ENCODE data around the gene PCBP3.
"Not testable (repeated sequence)": the region's sequence is repeated elsewhere in the genome, so short reads cannot be mapped to it uniquely, and the experiment has no call there.

The PCBP3 gene

GRCh38 chr21:45959779-45960390 lies 316.4 kb downstream of the PCBP3 start:
- Histone ChIP-seq H3K9ac (ENCODE audit: low read depth, low read length) (no peak overlapping the region), H3K36me3 (ENCODE audit: control insufficient read depth, insufficient read depth, low read length) (no peaks in the 10 kb centered on the region), H3K27me3 (ENCODE audit: control insufficient read depth, insufficient read depth, low read length) (no peaks in the 10 kb centered on the region), H3K4me3 (ENCODE audit: low read depth, low read length) (no peak overlapping the region), H3K9me3 (ENCODE audit: control insufficient read depth, insufficient read depth, low read length) (peaks cover 5% of the 10 kb centered on the region), H3K4me1 (ENCODE audit: control insufficient read depth, insufficient read depth, low read length) (no peaks in the 10 kb centered on the region)

DNA sequence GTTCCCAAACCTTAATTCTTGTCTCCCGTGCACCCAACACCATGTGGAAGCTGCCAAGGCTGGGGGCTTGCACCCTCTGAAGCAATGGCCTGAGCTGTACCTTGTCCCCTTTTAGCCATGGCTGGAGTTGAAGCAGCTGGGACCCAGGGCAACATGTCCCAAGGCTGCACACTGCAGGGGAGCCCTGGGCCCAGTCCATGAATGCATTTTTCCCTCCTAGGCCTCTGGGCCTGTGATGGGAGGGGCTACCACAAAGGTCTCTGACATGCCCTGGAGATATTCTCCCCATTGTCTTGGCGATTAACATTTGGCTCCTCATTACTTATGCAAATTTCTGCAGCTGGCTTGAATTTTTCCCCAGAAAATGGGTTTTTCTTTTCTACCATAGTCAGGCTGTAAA lies 317.9 kb downstream of the PCBP3 start:
- H3K9me3 ChIP-seq (ENCODE audit: control insufficient read depth, insufficient read depth, low read length); H3K27me3 ChIP-seq (ENCODE audit: control insufficient read depth, insufficient read depth, low read length); H3K36me3 ChIP-seq (ENCODE audit: control insufficient read depth, insufficient read depth, low read length); H3K4me3 ChIP-seq (ENCODE audit: low read depth, low read length); H3K9ac ChIP-seq (ENCODE audit: low read depth, low read length); H3K4me1 ChIP-seq (ENCODE audit: control insufficient read depth, insufficient read depth, low read length): not testable (repeated sequence)

DNA sequence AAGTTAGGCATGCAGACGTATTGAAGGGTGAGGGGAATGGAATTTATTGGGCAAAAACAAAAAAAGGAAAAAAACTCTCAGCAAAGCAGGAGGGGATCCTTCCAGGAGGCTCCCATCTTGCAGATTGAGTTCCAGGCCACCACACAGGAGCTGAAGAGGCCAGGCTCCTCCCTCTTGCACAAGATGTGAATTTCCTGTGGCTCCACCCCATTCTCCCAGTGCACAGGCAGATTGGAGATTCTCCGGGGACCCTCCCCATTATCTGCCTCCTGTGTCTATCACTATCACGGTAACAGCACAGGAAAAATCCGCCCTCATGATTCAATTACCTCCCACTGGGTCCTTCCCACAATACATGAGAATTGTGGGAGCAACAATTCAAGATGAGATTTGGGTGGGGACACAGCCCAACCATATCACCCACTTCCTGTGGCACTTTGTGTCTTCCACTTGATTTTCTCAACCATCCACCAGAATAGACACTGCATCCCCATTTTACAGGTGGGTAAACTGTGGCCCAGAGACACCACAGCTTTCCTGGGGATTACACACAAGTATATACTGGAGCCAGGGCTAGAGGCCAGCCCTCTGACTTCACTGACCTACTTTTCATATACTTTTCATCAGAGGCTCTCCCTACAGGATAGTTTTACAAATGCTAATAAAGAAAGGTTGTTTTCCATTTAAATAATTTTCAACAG lies 319.2 kb downstream of the PCBP3 start:
- Histone ChIP-seq H3K9me3 (ENCODE audit: control insufficient read depth, insufficient read depth, low read length) (peaks cover 5% of the 10 kb centered on the region), H3K27me3 (ENCODE audit: control insufficient read depth, insufficient read depth, low read length) (no peaks in the 10 kb centered on the region), H3K9ac (ENCODE audit: low read depth, low read length) (no peak overlapping the region), H3K36me3 (ENCODE audit: control insufficient read depth, insufficient read depth, low read length) (no peaks in the 10 kb centered on the region), H3K4me3 (ENCODE audit: low read depth, low read length) (no peak overlapping the region), H3K4me1 (ENCODE audit: control insufficient read depth, insufficient read depth, low read length) (no peaks in the 10 kb centered on the region)

DNA sequence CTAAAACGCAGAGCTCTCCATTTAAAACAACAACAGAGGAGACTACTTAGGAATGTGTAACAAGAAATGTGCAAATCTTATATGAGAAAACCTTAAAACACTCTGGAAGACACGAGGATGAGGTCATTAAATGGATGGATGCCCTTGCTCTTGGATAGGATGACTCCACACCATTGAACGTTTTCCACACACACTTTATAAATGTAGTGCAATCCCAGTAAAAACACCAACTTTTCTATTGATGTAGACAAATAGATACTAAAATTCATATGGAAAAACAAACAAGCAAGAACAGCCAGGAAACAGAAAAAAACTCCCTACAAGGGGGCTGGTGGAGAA lies 319.7 kb downstream of the PCBP3 start:
- H3K4me3 ChIP-seq (ENCODE audit: low read depth, low read length), result no peak overlapping the region
- no peaks in the 10 kb centered on the region for H3K4me1 ChIP-seq (ENCODE audit: control insufficient read depth, insufficient read depth, low read length)
- H3K36me3 ChIP-seq (ENCODE audit: control insufficient read depth, insufficient read depth, low read length), result no peaks in the 10 kb centered on the region
- H3K27me3 ChIP-seq (ENCODE audit: control insufficient read depth, insufficient read depth, low read length), result no peaks in the 10 kb centered on the region
- H3K9ac ChIP-seq (ENCODE audit: low read depth, low read length), result no peak overlapping the region
- peaks cover 5% of the 10 kb centered on the region for H3K9me3 ChIP-seq (ENCODE audit: control insufficient read depth, insufficient read depth, low read length)

DNA sequence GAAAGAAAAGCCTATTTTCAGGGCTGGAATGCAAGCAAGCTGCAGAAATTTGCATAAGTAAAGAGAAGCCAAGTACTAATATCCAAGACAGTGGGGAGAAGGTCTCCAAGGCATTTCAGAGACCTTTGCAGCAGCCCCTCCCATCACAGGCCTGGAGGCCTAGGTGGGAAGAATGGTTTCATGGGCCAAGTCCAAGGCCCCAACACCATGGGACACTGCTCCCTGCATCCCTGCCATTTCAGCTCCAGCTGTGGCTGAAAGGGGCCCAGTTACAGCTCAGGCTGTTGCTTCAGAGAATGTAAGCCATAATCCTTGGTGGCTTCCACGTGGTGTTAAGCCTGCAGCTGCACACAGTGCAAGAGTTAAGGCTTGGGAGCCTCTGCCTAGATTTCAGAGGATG lies 321.1 kb downstream of the PCBP3 start:
- no peaks in the 10 kb centered on the region for H3K36me3 ChIP-seq (ENCODE audit: control insufficient read depth, insufficient read depth, low read length)
- peaks cover 5% of the 10 kb centered on the region for H3K9me3 ChIP-seq (ENCODE audit: control insufficient read depth, insufficient read depth, low read length)
- H3K27me3 ChIP-seq (ENCODE audit: control insufficient read depth, insufficient read depth, low read length), result no peaks in the 10 kb centered on the region
- H3K9ac ChIP-seq (ENCODE audit: low read depth, low read length), result no peak overlapping the region
- no peaks in the 10 kb centered on the region for H3K4me1 ChIP-seq (ENCODE audit: control insufficient read depth, insufficient read depth, low read length)
- H3K4me3 ChIP-seq (ENCODE audit: low read depth, low read length), result no peak overlapping the region

- peaks cover 5% of the 10 kb centered on the region for H3K9me3 ChIP-seq (ENCODE audit: control insufficient read depth, insufficient read depth, low read length)
- H3K4me1 ChIP-seq (ENCODE audit: control insufficient read depth, insufficient read depth, low read length), result no peaks in the 10 kb centered on the region
- no peak overlapping the region for H3K4me3 ChIP-seq (ENCODE audit: low read depth, low read length)
- H3K36me3 ChIP-seq (ENCODE audit: control insufficient read depth, insufficient read depth, low read length), result no peaks in the 10 kb centered on the region
- H3K9ac ChIP-seq (ENCODE audit: low read depth, low read length), result no peak overlapping the region
- no peaks in the 10 kb centered on the region for H3K27me3 ChIP-seq (ENCODE audit: control insufficient read depth, insufficient read depth, low read length)
Observed at GRCh38 chr21:45965084-45965809, 321.7 kb downstream of the PCBP3 start.

DNA sequence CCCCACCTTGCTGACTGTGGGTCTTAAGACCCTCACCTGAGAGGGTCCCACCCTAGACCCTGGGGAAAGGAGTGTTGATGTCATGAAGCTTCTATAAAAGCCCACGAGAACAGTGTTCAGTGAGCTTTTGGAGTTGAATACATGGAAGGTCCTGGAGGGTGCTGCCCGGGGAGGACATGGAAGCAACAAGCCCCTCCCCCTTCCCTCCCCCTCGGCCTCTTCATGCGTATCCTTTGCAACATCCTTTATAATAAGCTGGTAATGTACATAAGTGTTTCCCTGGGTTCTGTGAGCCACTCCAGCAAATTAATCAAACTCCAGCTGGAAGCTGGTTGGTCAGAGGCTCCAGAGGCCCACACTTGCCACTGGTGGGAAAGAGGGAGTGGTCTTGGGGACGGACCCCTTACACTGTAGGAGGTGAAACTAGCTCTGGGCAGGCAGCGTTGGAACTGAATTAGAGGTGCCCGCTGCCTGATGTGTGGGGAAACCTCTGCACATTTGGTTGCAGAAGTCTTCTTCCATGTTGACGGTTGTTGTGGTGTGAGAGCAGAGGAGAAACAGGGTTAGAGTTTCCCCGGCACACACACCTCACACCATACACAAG lies 323.4 kb downstream of the PCBP3 start:
- Histone ChIP-seq H3K4me3 (ENCODE audit: low read depth, low read length) (no peak overlapping the region), H3K36me3 (ENCODE audit: control insufficient read depth, insufficient read depth, low read length) (no peaks in the 10 kb centered on the region), H3K4me1 (ENCODE audit: control insufficient read depth, insufficient read depth, low read length) (no peaks in the 10 kb centered on the region), H3K9ac (ENCODE audit: low read depth, low read length) (no peak overlapping the region), H3K9me3 (ENCODE audit: control insufficient read depth, insufficient read depth, low read length) (peaks cover 5% of the 10 kb centered on the region), H3K27me3 (ENCODE audit: control insufficient read depth, insufficient read depth, low read length) (no peaks in the 10 kb centered on the region)

DNA sequence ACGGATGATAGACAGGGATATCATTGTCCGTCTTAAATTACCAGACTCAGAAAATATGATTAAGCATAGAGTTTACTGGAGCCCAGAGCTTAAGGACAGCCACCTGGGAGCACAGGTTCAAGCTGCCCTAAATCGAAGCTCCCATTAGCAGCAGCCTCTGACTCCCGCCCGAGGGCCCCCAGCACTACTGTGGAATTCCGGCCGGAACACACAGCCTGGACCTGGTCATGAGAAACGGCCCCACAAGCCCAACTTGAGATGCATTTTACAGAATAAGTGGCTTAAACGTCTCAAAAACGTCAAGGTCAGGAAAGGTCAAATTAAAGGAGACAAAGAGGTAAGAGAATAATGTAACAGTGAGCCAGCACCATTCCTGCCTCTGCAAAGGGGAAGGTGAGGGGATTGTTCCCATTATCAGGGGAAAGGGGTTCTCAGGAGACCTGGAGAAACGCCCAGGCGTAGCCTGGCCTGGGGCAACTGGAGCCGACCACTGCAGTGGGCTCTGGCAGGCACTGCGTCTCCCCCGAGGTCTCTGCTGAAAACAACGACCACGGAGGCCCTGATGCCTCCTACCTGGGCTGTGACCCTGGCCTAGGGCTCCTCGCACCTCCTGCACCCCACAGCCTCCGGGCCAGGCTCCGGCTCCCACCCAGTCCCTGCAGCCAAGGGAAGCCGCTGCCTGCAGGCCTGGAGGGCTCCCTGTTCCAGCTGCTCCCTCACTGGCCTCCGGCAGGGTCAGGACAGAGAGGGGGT lies 326.6 kb downstream of the PCBP3 start:
- Histone ChIP-seq H3K27me3 (ENCODE audit: control insufficient read depth, insufficient read depth, low read length) (no peaks in the 10 kb centered on the region), H3K4me1 (ENCODE audit: control insufficient read depth, insufficient read depth, low read length) (peaks cover 3% of the 10 kb centered on the region), H3K36me3 (ENCODE audit: control insufficient read depth, insufficient read depth, low read length) (no peaks in the 10 kb centered on the region), H3K9me3 (ENCODE audit: control insufficient read depth, insufficient read depth, low read length) (no peaks in the 10 kb centered on the region), H3K4me3 (ENCODE audit: low read depth, low read length) (no peak overlapping the region), H3K9ac (ENCODE audit: low read depth, low read length) (no peak overlapping the region)

GRCh38 chr21:45970674-45971615 lies 327.4 kb downstream of the PCBP3 start:
- H3K4me3 ChIP-seq (ENCODE audit: low read depth, low read length), result no peak overlapping the region
- no peak overlapping the region for H3K9ac ChIP-seq (ENCODE audit: low read depth, low read length)
- no peaks in the 10 kb centered on the region for H3K27me3 ChIP-seq (ENCODE audit: control insufficient read depth, insufficient read depth, low read length)
- H3K36me3 ChIP-seq (ENCODE audit: control insufficient read depth, insufficient read depth, low read length), result no peaks in the 10 kb centered on the region
- no peaks in the 10 kb centered on the region for H3K9me3 ChIP-seq (ENCODE audit: control insufficient read depth, insufficient read depth, low read length)
- peaks cover 3% of the 10 kb centered on the region for H3K4me1 ChIP-seq (ENCODE audit: control insufficient read depth, insufficient read depth, low read length)

GRCh38 chr21:45971616-45972352 lies 328.3 kb downstream of the PCBP3 start:
- Histone ChIP-seq H3K4me1 (ENCODE audit: control insufficient read depth, insufficient read depth, low read length) (peaks cover 3% of the 10 kb centered on the region), H3K9ac (ENCODE audit: low read depth, low read length) (no peak overlapping the region), H3K4me3 (ENCODE audit: low read depth, low read length) (no peak overlapping the region), H3K27me3 (ENCODE audit: control insufficient read depth, insufficient read depth, low read length) (no peaks in the 10 kb centered on the region), H3K9me3 (ENCODE audit: control insufficient read depth, insufficient read depth, low read length) (no peaks in the 10 kb centered on the region), H3K36me3 (ENCODE audit: control insufficient read depth, insufficient read depth, low read length) (no peaks in the 10 kb centered on the region)

Measured in iPS-15b (cell line).